GM12872 (cell line): ENCODE results near the gene BRSK1.

Experiments
- CTCF ChIP-seq: IDR thresholded peaks from 3 replicates; pipeline ENCODE4 v1.5.1; 2011; ENCODE audit warnings: low read depth, mild to moderate bottlenecking, low read length, moderate library complexity; ENCODE audit not compliant: insufficient read depth

Gene BRSK1

GRCh38 chr19:55319785-55320184, 36.0 kb downstream of the BRSK1 start:
- TF ChIP-seq CTCF: no peak

GRCh38 chr19:55320844-55321419, 37.1 kb downstream of the BRSK1 start:
- TF ChIP-seq CTCF: no peak

- no peak for TF ChIP-seq CTCF
Measured at GRCh38 chr19:55321466-55322137, 37.8 kb downstream of the BRSK1 start.

- no peak for TF ChIP-seq CTCF
Measured at GRCh38 chr19:55322204-55322885, 38.5 kb downstream of the BRSK1 start.

GRCh38 chr19:55324662-55325061, 40.9 kb downstream of the BRSK1 start:
- TF ChIP-seq CTCF: no peak

GRCh38 chr19:55325172-55325571, 41.4 kb downstream of the BRSK1 start, which contains the start of gene TMEM150B:
Gene TMEM150B, minus strand, starts transcription at chr19:55325341. Its CDS starts 4,305 bp downstream, at chr19:55321036.
- TF ChIP-seq CTCF: no peak

- no peak for TF ChIP-seq CTCF
Measured at GRCh38 chr19:55333870-55334269, 50.1 kb downstream of the BRSK1 start.
